GM23338 (cell line): Measurements from ENCODE around the gene CBS.
"Not testable (repeated sequence)": the region's sequence is repeated elsewhere in the genome, so short reads cannot be mapped to it uniquely, and the experiment has no call there.

Experiments
- CTCF ChIP-seq, 2 experiments: fragments of 200-600 bp in 1 of 2; sonication (generic) in 1 of 2; conservative IDR thresholded peaks; 2 replicates each; pipeline versions ENCODE4 v1.5.1 to v1.6.1; 2016 to 2017; ENCODE audit warnings: antibody characterized with exemption in 2 of 2, low read depth in 2 of 2, mild to moderate bottlenecking in 2 of 2, moderate library complexity in 1 of 2
- ETS1 ChIP-seq: IDR thresholded peaks from 2 replicates; pipeline ENCODE4 v1.6.1; 2016; ENCODE audit warnings: antibody characterized with exemption
- POLR2AphosphoS5 ChIP-seq: IDR thresholded peaks from 2 replicates; pipeline ENCODE4 v1.6.1; 2016; ENCODE audit warnings: antibody characterized with exemption, low read depth

GRCh38 chr21:43108177-43108576 lies 32.5 kb upstream of the CBS start:
- TF ChIP-seq ETS1; POLR2AphosphoS5; CTCF (conservative IDR thresholded peaks at IDR 0.05; ENCODE audit: low read depth in 2 of 2): not testable (repeated sequence)
